ENCODE data around the gene TRABD.
A peak's percentile ranks its signal among the peaks of the same experiment; 100 is the strongest.

TRABD gene

GRCh38 chr22:50247748-50248147 lies 62.0 kb downstream of the TRABD start:
- WGBS (ENCODE audit: extremely low coverage, insufficient coverage, insufficient read length) = no CpG with 5 or more reads among the region's 16 CpGs
- Histone ChIP-seq H3K9ac (ENCODE audit: low read length) (no peak overlapping the region), H3K79me1 (ENCODE audit: low read length) (peaks cover 14% of the 10 kb centered on the region), H2BK120ac (ENCODE audit: insufficient read depth, low read length, poor library complexity) (no peak overlapping the region), H3K18ac (ENCODE audit: low read length) (no peak overlapping the region), H4K8ac (ENCODE audit: low read depth, low read length) (no peak overlapping the region), H4K12ac (ENCODE audit: low read depth, low read length) (no peak overlapping the region), H2BK12ac (ENCODE audit: low read length) (no peak overlapping the region), H3K79me2 (ENCODE audit: control insufficient read depth, insufficient read depth, low read length, poor library complexity) (peaks cover 16% of the 10 kb centered on the region), H3K4me1 (ENCODE audit: control insufficient read depth in 1 of 2, insufficient read depth in 2 of 2, low read length in 2 of 2) (peaks cover 18 to 28% of the 10 kb centered on the region in 2 experiments), H2AK5ac (ENCODE audit: low read length) (no peak overlapping the region), H3K27me3 (ENCODE audit: insufficient read depth, low read length) (no peaks in the 10 kb centered on the region), H3K9me3 (ENCODE audit: insufficient read depth, low read depth, low read length) (peaks cover 3% of the 10 kb centered on the region), H2AFZ (ENCODE audit: insufficient read depth, low read length, poor library complexity) (no peak overlapping the region), H2BK5ac (ENCODE audit: low read depth, low read length, poor library complexity) (no peak overlapping the region), H3K23ac (ENCODE audit: low read length) (no peak overlapping the region), H3K27ac (ENCODE audit: low read depth, low read length) (no peak overlapping the region), H3K36me3 (ENCODE audit: control insufficient read depth in 1 of 2, insufficient read depth in 2 of 2, low read length in 2 of 2) (peaks cover 26 to 29% of the 10 kb centered on the region in 2 experiments), H3K4me2 (ENCODE audit: low read length) (no peak overlapping the region), H3K14ac (ENCODE audit: low read length) (no peak overlapping the region), H3K4ac (ENCODE audit: low read depth, low read length) (no peak overlapping the region), H3K4me3 (ENCODE audit: low read depth, low read length) (peak overlapping the region; percentile 5), H4K91ac (ENCODE audit: low read depth, low read length) (no peak overlapping the region)
- DNase-seq = peak; percentile 34 to 58

- Histone ChIP-seq H3K4me1 (ENCODE audit: control insufficient read depth in 1 of 2, insufficient read depth in 2 of 2, low read length in 2 of 2) (peaks cover 18 to 27% of the 10 kb centered on the region in 2 experiments), H4K12ac (ENCODE audit: low read depth, low read length) (no peak overlapping the region), H3K4ac (ENCODE audit: low read depth, low read length) (no peak overlapping the region), H3K4me2 (ENCODE audit: low read length) (no peak overlapping the region), H3K14ac (ENCODE audit: low read length) (no peak overlapping the region), H3K23ac (ENCODE audit: low read length) (no peak overlapping the region), H4K91ac (ENCODE audit: low read depth, low read length) (no peak overlapping the region), H3K9ac (ENCODE audit: low read length) (no peak overlapping the region), H3K79me1 (ENCODE audit: low read length) (peaks cover 14% of the 10 kb centered on the region), H2AK5ac (ENCODE audit: low read length) (no peak overlapping the region), H4K8ac (ENCODE audit: low read depth, low read length) (no peak overlapping the region), H3K9me3 (ENCODE audit: insufficient read depth, low read depth, low read length) (peaks cover 3% of the 10 kb centered on the region), H2BK12ac (ENCODE audit: low read length) (no peak overlapping the region), H2BK120ac (ENCODE audit: insufficient read depth, low read length, poor library complexity) (no peak overlapping the region), H3K4me3 (ENCODE audit: low read depth, low read length) (no peak overlapping the region), H3K27ac (ENCODE audit: low read depth, low read length) (no peak overlapping the region), H3K27me3 (ENCODE audit: insufficient read depth, low read length) (no peaks in the 10 kb centered on the region), H2BK5ac (ENCODE audit: low read depth, low read length, poor library complexity) (no peak overlapping the region), H2AFZ (ENCODE audit: insufficient read depth, low read length, poor library complexity) (no peak overlapping the region), H3K18ac (ENCODE audit: low read length) (no peak overlapping the region), H3K79me2 (ENCODE audit: control insufficient read depth, insufficient read depth, low read length, poor library complexity) (peaks cover 16% of the 10 kb centered on the region), H3K36me3 (ENCODE audit: control insufficient read depth in 1 of 2, insufficient read depth in 2 of 2, low read length in 2 of 2) (peaks cover 26 to 29% of the 10 kb centered on the region in 2 experiments)
- no peak for DNase-seq
- no CpG with 5 or more reads among the region's 29 CpGs for WGBS (ENCODE audit: extremely low coverage, insufficient coverage, insufficient read length)
These were observed 62.7 kb downstream of the TRABD start for GRCh38 chr22:50248196-50249081.

All from trophoblast cell (in vitro differentiated cells and primary cell).